GM13977 (cell line): ENCODE measurements around the gene BOLA1.
"Not testable (repeated sequence)": the region's sequence is repeated elsewhere in the genome, so short reads cannot be mapped to it uniquely, and the experiment has no call there.

Experiments used
- DNase-seq: peaks from one replicate; pipeline ENCODE4 v3.0.0; 2012; ENCODE audit warnings: low spot score
- in situ Hi-C: fragments of 300-500 bp; cut with MboI; formaldehyde crosslinking; loops from one replicate; pipeline ENCODE4 v1.12.0; 2022; ENCODE audit warnings: low sequenced_read_pairs, low pct_unique_long_range_greater_than_20kb, mixed read lengths, inconsistent platforms; ENCODE audit not compliant: unreplicated experiment
- TF ChIP-seq, protein P1 (sequence below): IDR thresholded peaks from 2 replicates; pipeline ENCODE4 v1.5.1; 2012; ENCODE audit warnings: mild to moderate bottlenecking, control low read depth; ENCODE audit not compliant: insufficient read depth; ENCODE audit errors: extremely low read depth, missing control alignments

BOLA1 gene

DNA sequence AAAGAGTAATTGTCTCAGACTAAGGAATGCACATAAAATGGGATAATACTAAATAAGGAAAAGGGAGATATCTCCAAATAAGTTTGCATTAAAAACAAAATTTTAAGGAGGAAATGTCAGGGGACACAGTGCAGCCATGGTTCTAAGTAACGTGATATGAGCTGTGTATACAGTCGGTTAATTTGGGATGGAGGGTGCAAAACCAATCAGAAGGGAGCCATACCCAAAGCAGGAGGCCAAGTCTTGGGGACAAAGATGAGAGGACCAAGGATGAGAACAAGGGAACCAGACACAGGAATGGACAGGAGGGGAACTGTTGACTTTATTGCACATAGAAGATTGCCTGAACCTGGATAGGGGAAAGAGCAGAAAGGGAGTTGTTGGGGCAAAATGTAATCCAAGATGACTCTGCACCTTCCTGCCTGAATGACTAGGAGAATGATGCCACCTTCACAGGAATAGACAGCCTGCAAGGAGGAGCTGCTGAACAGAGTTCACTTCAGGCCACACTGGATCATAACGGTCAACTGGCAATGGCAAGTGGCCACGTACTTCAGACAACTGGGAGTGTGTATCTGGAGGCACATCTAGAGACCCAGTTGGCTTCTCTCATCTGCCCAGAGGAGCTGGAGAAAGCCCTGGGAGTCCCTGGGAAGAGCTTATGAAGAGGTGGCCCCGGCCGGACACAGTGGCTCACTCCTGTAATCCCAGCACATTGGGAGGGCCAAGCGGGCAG is 22.0 kb upstream of the BOLA1 start:
- DNase-seq: no peak
- in situ Hi-C loops: no loop called here
- TF ChIP-seq, protein P1, sequence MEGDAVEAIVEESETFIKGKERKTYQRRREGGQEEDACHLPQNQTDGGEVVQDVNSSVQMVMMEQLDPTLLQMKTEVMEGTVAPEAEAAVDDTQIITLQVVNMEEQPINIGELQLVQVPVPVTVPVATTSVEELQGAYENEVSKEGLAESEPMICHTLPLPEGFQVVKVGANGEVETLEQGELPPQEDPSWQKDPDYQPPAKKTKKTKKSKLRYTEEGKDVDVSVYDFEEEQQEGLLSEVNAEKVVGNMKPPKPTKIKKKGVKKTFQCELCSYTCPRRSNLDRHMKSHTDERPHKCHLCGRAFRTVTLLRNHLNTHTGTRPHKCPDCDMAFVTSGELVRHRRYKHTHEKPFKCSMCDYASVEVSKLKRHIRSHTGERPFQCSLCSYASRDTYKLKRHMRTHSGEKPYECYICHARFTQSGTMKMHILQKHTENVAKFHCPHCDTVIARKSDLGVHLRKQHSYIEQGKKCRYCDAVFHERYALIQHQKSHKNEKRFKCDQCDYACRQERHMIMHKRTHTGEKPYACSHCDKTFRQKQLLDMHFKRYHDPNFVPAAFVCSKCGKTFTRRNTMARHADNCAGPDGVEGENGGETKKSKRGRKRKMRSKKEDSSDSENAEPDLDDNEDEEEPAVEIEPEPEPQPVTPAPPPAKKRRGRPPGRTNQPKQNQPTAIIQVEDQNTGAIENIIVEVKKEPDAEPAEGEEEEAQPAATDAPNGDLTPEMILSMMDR: no peak

DNA sequence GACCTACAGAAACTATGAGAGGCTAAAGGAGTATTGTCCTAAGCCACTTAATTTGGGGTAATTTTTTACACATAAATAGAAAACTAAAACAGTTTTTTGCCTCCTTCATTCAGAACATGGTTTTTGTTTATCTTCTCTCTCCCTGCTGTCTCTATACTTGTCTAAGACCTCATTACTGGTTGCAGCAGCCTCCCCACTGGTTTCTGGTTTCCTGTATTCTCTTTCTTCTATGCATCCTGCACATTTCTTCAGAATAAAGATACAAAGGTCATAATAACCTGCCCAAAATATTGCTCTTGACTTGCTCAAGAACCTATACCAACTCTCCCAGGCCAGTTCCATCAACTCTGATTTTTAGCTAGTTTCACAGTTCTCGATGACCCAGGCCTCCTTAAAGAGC is 19.8 kb upstream of the BOLA1 start:
- TF ChIP-seq, protein P1: no peak
- DNase-seq: no peak
- in situ Hi-C loops: no loop called here

DNA sequence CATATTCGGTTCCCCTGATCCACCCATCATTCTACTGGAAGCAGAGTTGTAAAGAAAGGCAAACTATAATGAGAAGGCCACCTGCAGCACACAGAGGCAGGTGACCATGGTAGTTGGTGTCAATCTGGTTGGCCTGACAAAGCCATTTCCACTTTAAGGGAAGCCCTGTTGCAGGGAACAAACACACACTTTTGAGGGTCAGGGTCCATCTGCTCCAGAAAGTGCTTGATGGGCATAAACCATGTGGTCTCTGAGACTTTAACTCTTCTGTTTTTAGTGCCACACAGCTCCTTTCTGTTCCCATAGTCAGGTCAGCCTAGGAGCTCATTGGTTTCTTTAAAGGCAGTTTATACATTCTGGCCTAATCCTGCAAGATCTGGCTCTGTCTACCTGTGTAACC is 17.5 kb upstream of the BOLA1 start:
- DNase-seq: no peak
- in situ Hi-C loops: no loop called here
- TF ChIP-seq, protein P1: no peak

DNA sequence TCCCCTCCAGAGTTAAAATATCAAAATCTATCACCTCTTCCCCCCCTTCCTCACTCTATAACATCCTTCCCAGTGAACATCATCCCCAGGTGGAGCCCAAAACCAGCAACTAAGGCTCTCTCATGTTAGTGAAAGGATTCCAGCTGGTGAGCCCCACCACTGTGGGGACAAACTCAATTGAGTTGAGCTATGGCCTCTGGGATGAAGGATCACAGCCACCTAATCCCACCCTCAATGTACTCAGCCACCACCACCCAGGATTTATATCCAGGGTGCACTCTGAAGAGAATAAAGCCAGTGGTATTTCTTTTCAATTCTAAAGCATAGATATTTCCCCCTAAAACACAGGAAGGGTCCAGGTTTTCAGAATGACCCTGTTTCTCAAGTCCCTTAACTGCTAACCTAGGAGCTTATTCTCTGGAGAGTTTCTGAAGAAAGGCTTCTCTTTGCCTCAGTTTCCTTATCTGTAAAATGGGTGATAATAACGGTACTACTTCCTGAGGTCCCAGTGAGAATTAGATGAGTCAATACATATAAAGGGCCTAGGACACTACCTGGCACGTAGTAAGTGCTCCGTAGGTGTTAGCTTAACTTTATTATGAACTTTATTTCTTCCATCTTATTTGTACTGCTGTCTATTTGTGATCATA is 15.6 kb upstream of the BOLA1 start:
- TF ChIP-seq, protein P1: no peak
- in situ Hi-C loops: no loop called here

DNA sequence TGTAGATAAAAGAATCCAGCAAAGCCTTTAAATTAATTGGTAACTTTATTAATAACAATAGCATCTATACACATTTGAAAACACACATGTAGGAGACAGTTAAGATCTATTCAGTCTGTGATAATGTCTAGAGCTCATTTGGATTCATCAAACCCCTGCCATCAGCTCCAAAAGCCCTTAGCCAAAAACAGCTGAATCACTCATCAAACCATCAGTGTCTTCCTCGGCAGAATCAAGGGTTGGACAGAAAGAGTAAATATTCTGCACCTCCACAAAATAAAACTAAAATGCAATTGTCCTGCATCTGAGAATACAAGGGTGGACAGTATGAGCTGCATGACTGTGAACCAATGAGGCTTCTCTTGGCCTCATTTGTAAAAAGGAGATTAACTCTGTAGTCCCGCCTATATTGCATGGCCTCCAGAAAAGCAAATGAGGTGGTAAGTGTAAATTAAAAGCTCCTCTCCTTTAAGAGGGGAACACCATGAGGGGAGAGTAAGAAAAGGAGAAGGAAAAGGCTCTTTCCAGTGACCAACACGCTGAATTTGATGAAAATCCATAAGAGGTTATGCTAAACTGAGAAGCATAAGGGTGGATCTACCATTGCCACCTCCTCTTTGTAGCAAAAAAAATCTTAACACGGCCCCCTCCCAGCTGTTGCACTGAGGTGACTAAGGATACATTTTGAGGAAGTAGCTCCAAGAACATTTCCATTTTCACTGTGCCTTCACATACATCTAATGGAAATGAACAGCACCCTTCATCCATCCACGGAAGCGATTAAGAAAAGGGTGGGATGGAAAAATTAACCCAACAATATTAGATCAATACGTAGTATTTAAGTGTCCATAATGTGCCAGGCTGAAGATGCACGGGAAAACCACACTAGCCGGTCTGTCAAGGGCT is 14.7 kb upstream of the BOLA1 start:
- TF ChIP-seq, protein P1: no peak
- no peak for DNase-seq
- in situ Hi-C loops: no loop called here

More for the DNA sequence above, 15.6 kb upstream of the BOLA1 start:
- no peak for DNase-seq

DNA sequence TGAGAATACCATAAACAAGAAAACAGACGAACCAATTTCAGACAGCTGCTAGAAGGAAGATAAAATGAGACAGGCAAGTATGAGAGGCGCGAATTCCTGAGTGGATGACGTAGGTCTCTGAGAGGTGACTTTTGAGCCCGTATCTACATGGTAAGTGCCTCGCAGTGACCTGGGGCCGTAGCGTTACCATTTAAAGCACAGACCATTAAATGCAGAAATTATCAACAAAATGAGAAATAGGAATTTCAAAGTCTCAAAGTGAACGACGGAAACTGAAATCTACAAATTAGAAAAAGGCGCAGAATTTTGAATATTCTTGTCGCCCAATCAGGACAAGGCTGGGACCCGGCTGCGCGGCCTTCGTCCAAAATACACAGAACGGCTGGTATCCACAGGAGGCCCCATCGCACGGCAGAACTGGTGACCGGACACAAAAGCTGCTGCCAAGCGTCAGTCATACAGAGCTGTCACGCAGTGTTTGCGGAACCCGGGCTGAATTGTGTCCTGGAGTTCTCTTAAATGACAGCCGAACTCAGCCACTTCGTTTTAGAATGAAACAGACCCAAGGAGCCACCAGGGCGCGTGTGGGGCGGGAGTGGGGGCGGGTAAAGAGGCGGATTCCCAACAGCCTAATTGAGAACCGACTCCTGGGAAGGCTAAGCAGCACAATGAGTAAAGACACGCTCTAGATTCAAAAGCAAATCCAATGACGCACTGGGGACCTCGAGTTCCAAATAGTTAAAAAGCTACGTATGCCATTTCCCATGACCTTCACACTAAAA is 13.8 kb upstream of the BOLA1 start:
- in situ Hi-C loops: no loop called here
- TF ChIP-seq, protein P1: no peak
- no peak for DNase-seq

DNA sequence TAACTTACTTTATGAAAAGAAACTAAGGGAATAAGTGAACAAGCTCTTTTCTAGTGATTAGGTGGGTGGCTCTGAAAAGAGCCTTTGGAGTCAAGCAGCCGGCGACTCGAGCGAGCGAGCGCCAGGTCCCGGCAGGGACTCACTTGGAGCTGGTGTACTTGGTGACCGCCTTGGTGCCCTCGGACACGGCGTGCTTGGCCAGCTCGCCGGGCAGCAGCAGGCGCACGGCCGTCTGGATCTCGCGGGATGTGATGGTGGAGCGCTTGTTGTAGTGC is 13.3 kb upstream of the BOLA1 start:
- in situ Hi-C loops, DNase-seq: not testable (repeated sequence)
